Peyer's patch (tissue), 4 donors: ENCODE data around the gene PJA1. TPM values are rescaled to one million over a fixed set of nuclear protein-coding genes. Genes with fewer than 3 reads are reported as not detected.
A peak's percentile ranks its signal among the peaks of the same experiment; 100 is the strongest.

Experiments
- DNase-seq, 3 donors: peaks; one replicate each; pipeline ENCODE4 v3.0.0-alpha.2; 2017 to 2019
- H3K27ac ChIP-seq, 4 donors: fragments of 200-600 bp; sonication (generic); one replicate each; pipeline ENCODE4 v1.5.1; 2016 to 2019
- H3K27me3 ChIP-seq, 2 donors: fragments of 200-600 bp; sonication (generic); one replicate each; pipeline ENCODE4 v1.5.1; 2019
- H3K36me3 ChIP-seq, 3 donors: fragments of 200-600 bp; sonication (generic); one replicate each; pipeline ENCODE4 v1.5.1; 2016 to 2019
- H3K4me1 ChIP-seq, 4 donors: fragments of 200-600 bp; sonication (generic); one replicate each; pipeline ENCODE4 v1.5.1; 2016 to 2019
- H3K4me3 ChIP-seq, 4 donors: fragments of 200-600 bp; sonication (generic); 1 replicate in 3 of 4; 2 replicates in 1 of 4; pipeline ENCODE4 v1.5.1; 2016 to 2019; ENCODE audit warnings: mild to moderate bottlenecking in 1 of 4
- H3K9me3 ChIP-seq, 4 donors: fragments of 200-600 bp; sonication (generic); one replicate each; pipeline ENCODE4 v1.5.1; 2016 to 2019; ENCODE audit warnings: mild to moderate bottlenecking in 1 of 4
- CTCF ChIP-seq, 6 experiments: fragments of 450-650 bp in 4 of 6; fragments of 200-600 bp in 2 of 6; sonication (generic) in 1 of 6; IDR thresholded peaks; one replicate each; pipeline ENCODE4 v1.5.1; 2017 to 2019; ENCODE audit warnings: antibody characterized with exemption in 6 of 6, mild to moderate bottlenecking in 3 of 6, moderate library complexity in 1 of 6
- POLR2A ChIP-seq, 2 donors: fragments of 450-650 bp; IDR thresholded peaks; one replicate each; pipeline ENCODE4 v1.5.1; 2017; ENCODE audit warnings: antibody characterized with exemption in 2 of 2, mild to moderate bottlenecking in 2 of 2, moderate library complexity in 2 of 2
- total RNA-seq, 4 donors: library from RNA; depleted of rRNA; stranded (reverse); fragments of >200 nt; gene quantifications; one replicate each; pipeline ENCODE4 v1.1.0, GENCODE V29; 2016

PJA1 gene
- total RNA-seq, 4 donors from 2014 or later: 4.2 to 50.3 (median 6.1) TPM

GRCh38 chrX:69161371-69161770 is 3.9 kb downstream of the PJA1 start:
- Histone ChIP-seq H3K4me1 (no peaks in the 10 kb centered on the region), H3K36me3 (no peaks in the 10 kb centered on the region), H3K4me3 (no peak overlapping the region), H3K27ac (no peak overlapping the region), H3K27me3 (no peaks in the 10 kb centered on the region), H3K9me3 (no peaks in the 10 kb centered on the region)
- no peak for DNase-seq
- TF ChIP-seq POLR2A (IDR thresholded peaks at IDR 0.05) (no peak), CTCF (IDR thresholded peaks at IDR 0.05) (no peak)

GRCh38 chrX:69158166-69158980 is 6.9 kb downstream of the PJA1 start:
- peak in 1 of 3 donors; percentile 54 for DNase-seq
- H3K36me3 ChIP-seq: no peaks in the 10 kb centered on the region
- H3K4me3 ChIP-seq: no peak overlapping the region
- H3K27ac ChIP-seq: no peak overlapping the region
- no peaks in the 10 kb centered on the region for H3K4me1 ChIP-seq
- no peaks in the 10 kb centered on the region for H3K27me3 ChIP-seq
- no peaks in the 10 kb centered on the region for H3K9me3 ChIP-seq
- TF ChIP-seq CTCF (IDR thresholded peaks at IDR 0.05) (peak in 4 of 6 experiments; percentile 14 to 33 (median 32)), POLR2A (IDR thresholded peaks at IDR 0.05) (no peak)

- no peaks in the 10 kb centered on the region for H3K27me3 ChIP-seq
- no peak overlapping the region for H3K4me3 ChIP-seq
- no peak overlapping the region for H3K27ac ChIP-seq
- no peaks in the 10 kb centered on the region for H3K4me1 ChIP-seq
- H3K36me3 ChIP-seq: no peaks in the 10 kb centered on the region
- TF ChIP-seq CTCF (IDR thresholded peaks at IDR 0.05) (no peak), POLR2A (IDR thresholded peaks at IDR 0.05) (no peak)
- no peaks in the 10 kb centered on the region for H3K9me3 ChIP-seq
- no peak for DNase-seq
Measured at GRCh38 chrX:69156638-69157037, 8.6 kb downstream of the PJA1 start.

- no peak for DNase-seq
Measured at GRCh38 chrX:69155786-69156520, 9.3 kb downstream of the PJA1 start.

GRCh38 chrX:69154051-69154450 is 11.2 kb downstream of the PJA1 start:
- Histone ChIP-seq H3K27ac (no peak overlapping the region), H3K4me3 (no peak overlapping the region), H3K4me1 (no peaks in the 10 kb centered on the region), H3K27me3 (no peaks in the 10 kb centered on the region), H3K36me3 (no peaks in the 10 kb centered on the region), H3K9me3 (no peaks in the 10 kb centered on the region)
- DNase-seq: no peak
- TF ChIP-seq POLR2A (IDR thresholded peaks at IDR 0.05) (no peak), CTCF (IDR thresholded peaks at IDR 0.05) (no peak)

More at GRCh38 chrX:69155786-69156520, 9.3 kb downstream of the PJA1 start:
- Histone ChIP-seq H3K27ac (no peak overlapping the region), H3K27me3 (no peaks in the 10 kb centered on the region), H3K36me3 (no peaks in the 10 kb centered on the region), H3K4me3 (no peak overlapping the region), H3K4me1 (no peaks in the 10 kb centered on the region), H3K9me3 (no peaks in the 10 kb centered on the region)
- TF ChIP-seq POLR2A (IDR thresholded peaks at IDR 0.05) (no peak), CTCF (IDR thresholded peaks at IDR 0.05) (no peak)
